ENCODE data around the gene PNPLA7.
"Not testable (repeated sequence)": the region's sequence is repeated elsewhere in the genome, so short reads cannot be mapped to it uniquely, and the experiment has no call there.

PNPLA7 gene

GRCh38 chr9:137411645-137412380, 138.4 kb downstream of the PNPLA7 start:
- DNase-seq = no peak

- no peak for DNase-seq
Measured at GRCh38 chr9:137411260-137411644, 138.9 kb downstream of the PNPLA7 start.

- DNase-seq = no peak
Measured at GRCh38 chr9:137410891-137411249, 139.3 kb downstream of the PNPLA7 start.

- not testable (repeated sequence) for DNase-seq
Measured at GRCh38 chr9:137410236-137410890, 139.8 kb downstream of the PNPLA7 start.
